Erythroblast (primary cell): ENCODE results near the gene ZNF423.

Experiments used
- DNase-seq, 2 experiments: peaks; one replicate each; lab custom pipeline; 2025; lab: John Stamatoyannopoulos, UW
- GATA1 ChIP-seq: IDR thresholded peaks from 2 replicates; pipeline ENCODE4 v1.6.1; 2011; ENCODE audit warnings: low read depth, mild to moderate bottlenecking, control low read depth, low read length, moderate library complexity
- POLR2A ChIP-seq: IDR thresholded peaks from 2 replicates; pipeline ENCODE4 v1.6.1; 2011; ENCODE audit warnings: mild to moderate bottlenecking, low read length

The ZNF423 gene

DNA sequence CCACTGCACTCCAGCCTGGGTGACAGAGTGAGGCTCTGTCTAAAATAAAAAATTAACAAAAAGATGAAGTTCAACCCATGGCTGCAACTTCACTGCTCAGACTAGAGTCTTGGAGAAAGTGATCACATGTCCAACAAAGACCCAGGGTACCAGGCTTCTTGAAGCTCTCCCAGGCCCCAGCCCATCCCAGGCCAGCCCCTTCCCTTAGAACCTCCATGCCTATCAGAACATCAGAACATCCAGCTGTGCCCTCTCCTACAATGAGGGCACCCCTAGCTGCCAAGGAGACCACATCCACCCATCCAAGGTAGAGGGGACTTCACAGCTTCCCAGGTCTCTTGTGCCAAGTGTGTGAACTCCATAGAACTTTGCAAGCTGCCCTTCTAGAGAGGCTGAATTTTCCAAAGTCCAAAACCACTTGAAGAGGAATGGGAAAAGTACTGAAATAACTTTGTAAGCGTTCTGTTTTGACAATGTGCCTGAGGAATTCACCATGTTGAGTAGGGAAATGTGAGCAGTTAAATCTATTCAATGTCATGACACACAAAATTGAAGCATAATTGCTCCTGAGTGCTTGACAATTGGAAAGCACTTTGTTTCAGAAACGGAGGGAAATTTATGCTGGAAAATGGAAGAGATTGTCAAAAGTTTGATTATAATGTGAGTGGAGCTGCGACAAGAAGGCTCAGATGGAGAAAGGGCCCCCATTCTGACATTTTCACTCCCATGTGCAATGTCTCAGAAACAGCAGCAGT is 230.4 kb downstream of the ZNF423 start:
- TF ChIP-seq POLR2A (no peak), GATA1 (no peak)
- no peak for DNase-seq

DNA sequence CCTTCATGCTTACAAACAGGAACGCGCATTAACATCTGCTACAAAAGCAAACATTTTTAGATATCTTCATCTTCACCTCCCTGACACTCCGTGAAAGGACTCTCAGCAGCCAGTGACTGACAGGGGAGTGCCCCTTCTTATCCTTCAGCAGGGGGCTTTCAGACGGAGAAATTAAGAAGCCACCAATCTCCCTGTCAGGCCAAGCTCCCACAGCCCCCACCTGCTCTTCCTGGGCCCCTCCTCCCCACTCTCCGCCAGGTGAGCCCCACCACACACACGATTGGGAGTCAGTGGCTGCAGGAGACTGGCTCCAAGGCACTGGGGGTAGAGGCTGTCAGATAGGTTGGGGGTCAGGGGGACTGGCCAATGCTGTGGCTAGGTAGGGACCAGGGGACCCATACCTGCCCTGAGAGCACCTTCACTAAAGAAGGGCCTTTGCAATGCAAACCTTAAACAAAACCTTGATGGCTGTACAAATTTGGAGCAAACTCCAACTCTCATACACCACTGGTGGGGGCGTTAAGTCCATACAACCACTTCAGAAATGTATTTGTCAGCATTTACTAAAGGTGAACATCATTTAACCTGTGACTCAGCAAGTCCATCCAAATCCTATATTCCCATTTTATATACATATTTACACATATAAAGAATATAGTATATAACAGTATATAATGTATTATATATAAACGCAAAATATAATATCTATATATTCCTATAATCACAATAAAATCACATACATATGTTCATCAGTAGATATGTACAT is 232.2 kb downstream of the ZNF423 start:
- no peak for DNase-seq

DNA sequence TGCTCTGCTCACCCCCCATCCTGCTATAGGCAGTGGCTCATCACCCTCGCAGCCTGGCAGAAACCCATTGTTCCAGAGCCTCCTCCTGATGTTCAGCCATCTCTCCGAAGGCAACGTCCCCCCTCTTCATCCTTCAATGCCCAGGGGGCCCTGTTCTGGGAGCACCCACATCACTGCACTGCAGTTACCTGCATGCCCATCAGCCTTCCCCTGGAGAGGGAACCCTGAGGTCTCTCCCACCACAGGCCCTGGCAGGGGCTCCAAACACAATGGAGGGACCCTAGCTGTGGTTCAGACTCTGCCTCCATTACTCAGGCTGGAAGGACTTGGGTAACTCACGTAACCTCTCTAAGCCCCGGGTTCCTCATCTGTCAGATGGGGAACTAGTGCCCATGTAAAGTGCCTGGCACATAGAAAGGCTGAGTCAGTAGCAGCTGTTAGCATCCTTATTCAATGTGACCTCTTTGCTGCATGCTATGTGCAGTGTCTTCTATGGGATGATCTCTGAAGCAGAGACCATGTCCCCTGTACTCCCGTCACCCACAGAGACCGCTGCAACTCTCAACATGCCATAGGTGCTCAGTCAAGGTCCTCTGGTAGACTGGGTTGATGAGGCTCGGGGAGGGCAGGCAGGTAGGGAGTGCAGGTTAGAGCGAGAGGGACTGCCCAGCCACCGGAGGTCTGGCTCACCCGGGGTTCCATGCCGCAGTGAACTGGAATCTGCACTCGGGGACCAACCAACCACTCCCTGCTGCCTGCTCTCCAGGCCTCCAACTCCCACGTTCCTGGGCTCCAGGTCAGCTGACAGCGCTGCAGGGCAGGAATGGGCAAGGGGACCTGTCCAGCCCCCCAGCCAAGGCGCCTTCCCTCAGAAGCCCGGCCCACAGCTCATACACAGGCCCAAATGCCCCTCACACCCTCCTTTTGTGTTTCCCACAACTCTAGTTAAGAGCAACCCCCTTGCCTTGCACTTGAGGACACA is 233.2 kb downstream of the ZNF423 start:
- TF ChIP-seq GATA1 (no peak), POLR2A (no peak)
- no peak for DNase-seq

More for the DNA sequence above, 232.2 kb downstream of the ZNF423 start:
- no peak for TF ChIP-seq GATA1
- no peak for TF ChIP-seq POLR2A

DNA sequence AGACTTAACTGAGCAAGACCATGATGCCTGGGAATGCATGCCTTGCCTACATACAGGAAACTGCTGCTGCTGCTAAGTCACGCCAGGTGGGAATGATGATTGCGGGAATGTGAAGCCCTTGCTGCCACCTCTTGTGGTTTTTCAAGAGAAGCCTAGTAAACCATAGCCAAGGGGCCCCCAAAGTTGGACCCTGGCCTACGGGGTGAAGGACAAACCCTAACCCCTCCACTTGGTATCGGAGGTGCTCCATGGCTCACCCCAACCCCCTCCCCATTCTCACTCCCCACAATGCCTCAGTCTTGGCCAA is 233.9 kb downstream of the ZNF423 start:
- TF ChIP-seq GATA1 (no peak), POLR2A (no peak)
- DNase-seq, result no peak

DNA sequence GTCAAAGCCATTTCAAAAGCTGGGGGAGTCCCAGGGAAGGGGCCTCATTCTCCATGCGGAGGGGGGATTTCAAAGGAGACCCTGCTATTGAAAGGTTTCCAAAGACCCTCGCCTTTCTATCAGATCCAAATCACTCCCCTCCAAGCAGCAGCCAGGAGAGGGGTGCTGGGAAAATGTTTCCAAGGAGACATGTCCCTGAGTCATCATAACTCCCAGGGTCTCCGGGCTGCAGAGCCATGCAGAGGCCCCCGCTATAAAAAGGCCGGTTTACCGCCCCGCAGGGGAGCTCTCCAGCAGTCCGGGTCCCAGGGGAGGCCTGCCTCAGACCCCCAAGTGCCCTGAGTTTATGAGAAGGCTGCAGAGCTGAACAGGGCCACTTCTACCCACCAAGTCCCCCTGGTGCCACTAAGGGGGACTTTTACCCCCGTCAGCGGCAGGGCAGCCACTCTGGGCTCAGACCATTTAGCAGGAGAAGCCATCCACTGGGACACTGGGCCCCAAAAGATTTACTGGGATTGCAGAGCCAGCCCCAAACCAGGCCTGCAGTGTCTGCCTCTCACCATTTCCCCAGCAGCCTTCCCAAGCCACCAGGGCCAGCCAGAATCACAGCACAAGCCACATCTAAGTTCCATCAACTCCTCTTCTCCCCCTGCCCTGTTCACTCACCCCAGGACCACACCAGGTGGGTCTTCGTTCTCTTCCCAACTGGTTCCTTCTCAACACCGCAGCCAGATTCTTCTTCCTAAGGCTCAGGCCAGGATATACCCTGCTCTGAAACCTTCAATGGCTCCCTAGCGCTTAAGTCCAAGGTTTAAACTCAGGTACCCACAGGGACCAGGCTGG is 234.4 kb downstream of the ZNF423 start:
- no peak for DNase-seq
- TF ChIP-seq GATA1 (no peak), POLR2A (no peak)

DNA sequence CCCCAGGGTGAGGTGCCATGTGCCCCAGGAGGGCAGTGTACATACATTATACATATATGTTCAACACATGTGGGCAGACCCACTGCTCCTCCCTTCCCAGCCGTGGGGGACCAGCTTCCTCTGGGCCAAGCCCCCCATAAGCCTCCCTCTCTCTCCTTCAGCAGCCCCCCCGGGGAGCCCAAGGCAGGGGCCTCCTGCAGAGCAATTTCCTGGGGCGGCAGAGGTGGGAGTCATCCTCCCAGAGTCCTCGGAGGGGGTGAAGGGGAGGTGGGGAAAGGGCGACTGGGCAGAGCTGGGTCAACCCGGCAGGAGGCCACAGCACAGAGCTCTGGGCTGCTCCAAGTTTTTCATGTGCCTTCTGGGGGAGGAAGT is 235.1 kb downstream of the ZNF423 start:
- no peak for DNase-seq
- TF ChIP-seq GATA1 (no peak), POLR2A (no peak)

DNA sequence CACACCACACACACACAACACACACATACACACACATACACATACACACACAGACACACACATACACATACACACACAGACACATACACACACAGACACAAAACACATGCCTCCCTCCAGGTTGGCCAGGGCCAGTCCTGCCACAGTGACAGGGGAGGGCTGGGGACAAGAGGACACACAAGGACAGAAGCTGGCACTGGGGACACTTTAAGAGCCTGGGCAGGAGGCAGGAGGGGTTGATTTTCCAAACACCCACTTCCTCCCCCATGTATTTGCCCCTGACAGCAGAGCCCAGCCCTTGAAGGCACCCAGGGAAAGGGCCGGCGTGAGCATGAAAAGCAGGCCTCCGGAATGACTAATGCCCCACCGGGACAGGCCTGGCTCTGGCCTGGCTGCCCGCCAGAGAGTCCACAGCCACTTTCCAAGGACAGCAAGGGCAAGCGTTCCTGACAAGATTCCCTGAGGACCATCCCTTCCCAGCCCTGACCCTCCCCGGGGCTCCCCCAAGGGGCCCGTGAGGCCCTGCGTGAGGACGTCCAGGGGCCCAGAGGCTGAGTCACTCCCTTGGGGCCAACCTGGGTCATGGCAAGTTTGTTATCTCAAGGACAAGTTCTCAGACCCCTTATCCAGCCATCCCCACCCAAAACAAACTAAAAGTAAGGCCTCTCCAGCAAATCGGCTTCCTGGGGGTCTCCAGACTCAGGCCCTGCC is 235.6 kb downstream of the ZNF423 start:
- TF ChIP-seq GATA1 (no peak), POLR2A (no peak)
- DNase-seq, result peak; percentile 88 to 91

DNA sequence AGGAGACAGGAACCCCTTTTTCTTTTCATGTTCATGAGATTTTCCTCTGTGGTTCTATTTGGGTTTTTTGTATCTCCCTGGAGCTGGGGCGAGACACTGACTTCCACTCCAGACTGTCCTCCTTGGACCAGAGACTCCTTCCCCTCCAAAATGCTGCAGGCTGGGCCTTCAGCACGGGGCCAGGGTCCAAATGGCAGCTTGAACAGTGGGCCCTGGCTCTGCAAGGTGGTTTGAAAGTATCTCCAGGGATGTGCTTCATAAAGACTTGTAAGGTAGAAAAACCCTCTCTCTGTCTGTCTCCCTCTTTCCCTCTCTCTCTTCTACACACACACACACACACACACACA is 236.1 kb downstream of the ZNF423 start:
- DNase-seq, result no peak
- TF ChIP-seq GATA1 (no peak), POLR2A (no peak)

DNA sequence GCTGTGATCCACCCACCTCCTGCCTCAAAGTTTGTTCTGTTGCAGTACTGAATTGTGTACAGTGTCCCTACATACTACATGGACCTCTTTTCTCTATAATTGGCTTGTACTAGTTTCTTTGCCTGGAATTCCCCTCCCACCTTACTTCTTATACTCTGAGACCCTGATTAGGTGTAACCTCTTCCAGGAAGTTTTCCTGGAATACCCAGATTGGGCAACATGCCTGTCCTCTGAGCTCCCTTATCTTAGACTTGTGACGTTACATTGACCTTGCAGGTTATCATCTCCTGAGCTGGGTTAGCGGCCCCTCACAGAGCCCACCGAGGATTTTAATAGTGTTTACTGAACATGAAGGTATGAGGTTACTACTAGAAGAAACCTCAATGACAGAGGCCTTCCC is 237.0 kb downstream of the ZNF423 start:
- DNase-seq, result no peak
- TF ChIP-seq POLR2A (no peak), GATA1 (no peak)

DNA sequence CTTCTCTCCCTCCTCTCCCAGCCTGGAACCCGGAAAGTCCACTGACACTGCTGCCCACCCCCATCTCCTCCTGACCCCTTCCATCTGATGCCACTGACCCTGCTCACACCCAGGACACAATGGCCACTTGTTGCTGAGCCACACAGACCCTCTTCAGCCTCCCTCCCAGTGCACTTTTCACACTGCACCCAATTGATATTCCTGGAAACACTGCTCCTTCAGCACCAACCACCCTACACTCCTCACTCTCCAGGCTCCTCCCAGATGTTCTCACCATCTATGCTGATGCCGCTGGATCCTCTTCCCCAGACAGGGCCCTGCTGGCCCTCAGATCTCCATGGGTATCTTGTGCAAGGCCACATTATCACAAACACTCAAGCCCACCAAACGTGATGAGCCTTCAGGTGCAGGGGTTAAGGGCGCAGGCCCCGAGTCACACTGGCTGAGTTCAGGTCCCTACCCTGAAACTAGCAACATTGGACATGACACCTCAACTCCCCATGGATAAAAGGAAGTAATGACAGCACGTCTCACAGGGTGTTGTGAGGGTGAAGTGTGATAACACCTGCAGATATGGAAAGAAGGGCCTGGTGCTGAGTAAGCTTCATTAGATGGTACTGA is 238.1 kb downstream of the ZNF423 start:
- DNase-seq, result no peak
- no peak for TF ChIP-seq POLR2A
- no peak for TF ChIP-seq GATA1

DNA sequence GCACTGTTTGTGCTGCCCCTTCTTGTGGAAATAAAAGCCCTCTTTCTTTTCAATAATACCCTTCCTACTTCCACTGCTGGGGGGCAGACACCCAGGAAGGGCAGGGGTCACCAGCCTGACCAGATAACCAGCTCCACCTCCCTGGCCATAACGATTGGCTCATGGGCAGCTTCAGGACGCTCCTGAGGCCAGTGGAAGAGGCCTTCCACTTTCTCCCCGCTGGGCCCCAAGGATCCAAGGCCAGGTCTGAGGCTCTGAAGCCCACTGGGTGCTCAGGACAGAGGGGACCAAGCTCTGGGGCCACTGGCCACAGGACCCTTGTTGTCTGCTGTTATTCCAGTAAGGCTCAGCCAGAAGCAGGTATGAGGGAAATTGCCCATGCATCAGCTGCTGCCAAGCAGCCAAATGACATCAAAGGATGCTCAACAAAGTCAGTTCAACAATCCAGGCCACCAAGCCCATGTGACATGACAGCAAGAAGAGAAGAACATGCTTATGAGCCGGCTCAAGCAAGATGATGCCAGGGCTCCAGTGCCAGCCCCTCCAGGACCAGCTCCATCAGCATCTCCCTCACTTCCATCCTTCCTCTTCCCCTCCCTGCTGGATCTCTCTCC is 238.8 kb downstream of the ZNF423 start:
- no peak for DNase-seq
- no peak for TF ChIP-seq POLR2A

DNA sequence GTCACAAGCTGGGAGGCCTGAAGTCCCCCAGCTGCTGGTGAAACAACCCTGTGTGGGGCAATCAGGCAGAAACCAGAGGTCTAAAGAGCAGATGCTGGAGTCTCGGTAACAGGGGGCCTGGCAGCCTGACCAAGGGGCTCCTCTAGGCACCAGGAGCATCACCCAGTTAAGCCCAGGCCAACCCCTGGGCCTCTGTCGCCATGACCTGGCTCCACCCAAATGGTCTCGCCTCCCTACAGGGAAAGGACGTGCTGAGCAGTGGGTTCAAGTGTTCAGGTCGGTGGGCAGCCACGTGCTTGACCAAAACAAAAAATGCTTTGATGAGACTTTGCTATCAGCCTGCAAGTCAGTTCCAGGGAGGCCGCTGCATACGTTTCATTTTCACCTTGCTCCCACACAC is 240.3 kb downstream of the ZNF423 start:
- TF ChIP-seq POLR2A (no peak), GATA1 (no peak)
- no peak for DNase-seq
